ENCODE data around the gene MKRN3.

DNA sequence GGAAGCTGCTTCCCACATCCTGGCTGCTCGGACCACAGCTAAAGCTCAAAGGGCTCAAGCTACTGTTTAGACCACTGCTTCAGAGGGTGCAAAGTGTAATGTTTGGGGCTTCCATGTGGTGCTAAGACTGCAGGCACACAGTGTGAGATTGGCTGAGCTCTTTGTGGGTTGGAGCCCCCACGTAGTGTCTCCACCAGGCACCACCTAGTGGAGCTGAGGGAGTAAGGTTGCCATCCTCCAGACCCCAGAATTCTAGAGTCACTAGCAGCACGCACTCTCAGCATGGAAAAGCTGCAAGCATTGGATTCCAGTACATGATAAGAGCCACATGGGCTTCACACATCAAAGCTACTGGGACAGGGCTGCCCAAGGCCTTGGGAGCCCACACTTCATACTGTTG is 9.3 kb downstream of the MKRN3 start:
- TF ChIP-seq CTCF (IDR thresholded peaks at IDR 0.05; ENCODE audit: insufficient read depth, low read length, poor library complexity, severe bottlenecking) (no peak), EZH2phosphoT487 (conservative IDR thresholded peaks at IDR 0.05; ENCODE audit: low read length) (no peak)

All from SU-DHL-6 (cell line).